GM13977 (cell line): Measurements from ENCODE around the gene ISCA1.
"Not testable (repeated sequence)": the region's sequence is repeated elsewhere in the genome, so short reads cannot be mapped to it uniquely, and the experiment has no call there.

ENCODE experiments used
- DNase-seq: peaks from one replicate; pipeline ENCODE4 v3.0.0; 2012; ENCODE audit warnings: low spot score
- in situ Hi-C: fragments of 300-500 bp; cut with MboI; formaldehyde crosslinking; loops from one replicate; pipeline ENCODE4 v1.12.0; 2022; ENCODE audit warnings: low sequenced_read_pairs, low pct_unique_long_range_greater_than_20kb, mixed read lengths, inconsistent platforms; ENCODE audit not compliant: unreplicated experiment
- TF ChIP-seq, protein P1 (sequence below): IDR thresholded peaks from 2 replicates; pipeline ENCODE4 v1.5.1; 2012; ENCODE audit warnings: mild to moderate bottlenecking, control low read depth; ENCODE audit not compliant: insufficient read depth; ENCODE audit errors: extremely low read depth, missing control alignments

Gene ISCA1

DNA sequence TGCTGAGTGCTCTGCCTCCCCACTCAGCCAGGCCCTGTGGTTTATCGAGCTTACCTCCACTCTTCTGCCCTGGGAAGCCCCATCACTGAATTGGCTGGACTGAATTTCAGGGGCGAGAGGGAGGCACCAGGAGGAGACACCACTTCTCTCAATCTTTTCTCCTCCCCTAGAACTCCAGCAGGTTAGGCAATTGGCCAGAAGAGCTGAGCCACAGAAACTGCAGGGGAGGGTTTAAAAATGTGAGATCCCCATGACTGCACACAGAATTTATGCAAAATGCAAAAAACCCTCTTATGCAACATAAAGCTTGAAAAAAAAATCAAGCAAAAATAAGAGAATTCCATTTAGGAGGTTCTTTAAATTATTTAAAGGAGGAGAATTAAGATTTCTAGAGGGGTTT is 42.0 kb upstream of the ISCA1 start:
- DNase-seq, result no peak
- in situ Hi-C loops, result no loop called here
- TF ChIP-seq, protein P1, sequence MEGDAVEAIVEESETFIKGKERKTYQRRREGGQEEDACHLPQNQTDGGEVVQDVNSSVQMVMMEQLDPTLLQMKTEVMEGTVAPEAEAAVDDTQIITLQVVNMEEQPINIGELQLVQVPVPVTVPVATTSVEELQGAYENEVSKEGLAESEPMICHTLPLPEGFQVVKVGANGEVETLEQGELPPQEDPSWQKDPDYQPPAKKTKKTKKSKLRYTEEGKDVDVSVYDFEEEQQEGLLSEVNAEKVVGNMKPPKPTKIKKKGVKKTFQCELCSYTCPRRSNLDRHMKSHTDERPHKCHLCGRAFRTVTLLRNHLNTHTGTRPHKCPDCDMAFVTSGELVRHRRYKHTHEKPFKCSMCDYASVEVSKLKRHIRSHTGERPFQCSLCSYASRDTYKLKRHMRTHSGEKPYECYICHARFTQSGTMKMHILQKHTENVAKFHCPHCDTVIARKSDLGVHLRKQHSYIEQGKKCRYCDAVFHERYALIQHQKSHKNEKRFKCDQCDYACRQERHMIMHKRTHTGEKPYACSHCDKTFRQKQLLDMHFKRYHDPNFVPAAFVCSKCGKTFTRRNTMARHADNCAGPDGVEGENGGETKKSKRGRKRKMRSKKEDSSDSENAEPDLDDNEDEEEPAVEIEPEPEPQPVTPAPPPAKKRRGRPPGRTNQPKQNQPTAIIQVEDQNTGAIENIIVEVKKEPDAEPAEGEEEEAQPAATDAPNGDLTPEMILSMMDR, result no peak

DNA sequence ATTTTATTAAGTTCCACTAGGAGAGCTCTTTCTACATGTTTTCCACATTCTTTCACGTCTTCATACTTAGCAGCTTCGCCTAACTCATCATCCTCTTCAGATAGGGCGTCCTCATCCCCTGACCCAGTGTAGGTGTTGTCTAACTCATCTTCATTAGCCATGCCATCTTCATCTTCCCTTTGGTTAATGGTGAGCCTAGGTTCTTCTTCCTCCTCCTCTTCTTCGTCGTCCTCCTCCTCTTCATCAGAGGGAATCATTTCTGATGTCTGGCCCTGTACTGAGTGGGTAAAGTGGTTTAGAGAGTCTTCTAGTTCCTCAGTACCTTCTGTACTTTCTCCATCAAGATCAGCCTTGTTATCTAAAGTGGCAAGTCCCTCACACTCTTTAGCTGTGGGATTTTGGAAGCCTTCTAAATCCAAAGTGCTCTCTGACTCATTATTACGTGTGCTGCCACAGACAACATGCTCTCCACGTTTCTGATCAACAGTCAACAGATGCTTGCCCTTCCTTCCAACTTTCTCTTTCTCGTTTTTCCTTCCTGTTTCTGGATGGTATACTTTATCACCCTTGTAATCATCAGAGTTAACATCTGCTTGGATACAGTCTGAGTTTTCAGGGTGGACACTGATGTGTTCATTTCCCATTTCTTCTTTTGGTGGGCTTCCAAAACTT is 40.8 kb upstream of the ISCA1 start:
- TF ChIP-seq, protein P1, result no peak
- in situ Hi-C loops, result no loop called here
- no peak for DNase-seq

DNA sequence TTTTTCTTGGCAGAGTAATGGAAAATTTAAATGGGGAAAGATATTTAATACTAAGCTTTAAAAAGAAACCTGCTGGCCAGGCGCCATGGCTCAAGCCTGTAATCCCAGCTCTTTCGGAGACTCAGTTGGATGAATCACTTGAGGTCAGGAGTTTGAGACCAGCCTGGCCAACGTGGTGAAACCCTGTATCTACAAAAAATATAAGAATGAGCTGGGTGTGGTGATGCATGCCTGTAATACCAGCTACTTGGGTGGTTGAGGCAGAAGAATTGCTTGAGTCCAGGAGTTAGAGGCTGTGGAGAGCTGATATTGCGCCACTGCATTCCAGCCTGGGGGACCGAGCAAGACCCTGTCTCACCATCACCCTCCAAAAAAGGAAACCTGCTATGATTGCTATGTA is 39.0 kb upstream of the ISCA1 start:
- in situ Hi-C loops, result no loop called here
- TF ChIP-seq, protein P1, result no peak
- no peak for DNase-seq

DNA sequence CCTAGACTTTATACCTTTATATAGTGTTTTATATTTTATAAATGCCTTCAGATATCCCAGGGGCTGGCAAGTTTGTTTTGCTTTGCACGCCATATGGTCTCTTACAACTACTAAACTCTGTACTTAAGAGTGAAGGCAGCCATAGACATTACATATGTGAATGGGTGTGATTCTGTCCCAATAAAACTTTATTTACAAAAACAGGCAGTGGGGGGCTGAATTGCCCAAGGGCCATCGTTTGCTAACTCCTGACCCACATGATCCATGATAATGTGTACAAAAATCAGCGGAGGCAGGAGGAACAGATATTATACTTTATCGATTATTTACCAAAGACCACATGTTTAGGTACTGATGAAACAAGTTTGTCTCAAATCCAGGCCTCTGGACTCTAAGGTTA is 35.8 kb upstream of the ISCA1 start:
- TF ChIP-seq, protein P1, result no peak
- in situ Hi-C loops, result no loop called here

DNA sequence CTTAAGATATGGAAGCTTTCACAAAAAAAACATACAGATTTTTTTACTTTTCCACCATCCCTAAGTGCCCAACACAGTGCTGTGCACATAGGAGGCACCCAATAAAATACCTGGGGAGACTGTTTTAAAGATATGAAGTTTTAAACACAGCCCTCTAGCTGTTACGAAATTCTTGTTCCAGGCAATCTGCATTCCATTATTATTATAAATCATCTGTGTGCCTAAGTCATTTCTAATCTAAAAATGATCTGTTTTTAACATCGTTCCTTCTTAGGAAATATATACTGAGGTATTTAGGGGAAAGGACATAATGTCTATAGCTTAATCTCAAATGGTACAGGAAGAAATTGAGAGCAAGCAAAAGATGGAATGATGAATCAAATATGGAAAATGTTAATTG is 32.7 kb upstream of the ISCA1 start:
- DNase-seq, result no peak
- TF ChIP-seq, protein P1, result no peak
- in situ Hi-C loops, result no loop called here

More for the DNA sequence above, 35.8 kb upstream of the ISCA1 start:
- DNase-seq, result no peak

DNA sequence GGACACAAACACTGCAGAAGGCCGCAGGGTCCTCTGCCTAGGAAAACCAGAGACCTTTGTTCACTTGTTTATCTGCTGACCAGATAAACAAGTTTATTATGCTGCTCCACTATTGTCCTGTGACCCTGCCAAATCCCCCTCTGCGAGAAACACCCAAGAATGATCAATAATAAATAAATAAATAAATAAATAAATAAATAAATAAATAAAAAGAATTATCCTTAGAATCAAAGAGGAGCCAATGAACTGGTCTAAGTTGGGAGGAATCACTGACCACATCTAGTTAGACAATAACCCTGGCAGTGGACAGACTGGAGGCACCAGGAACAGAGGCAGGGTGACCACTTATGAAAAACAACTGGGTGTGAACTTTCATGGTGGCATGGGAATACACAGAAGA is 30.6 kb upstream of the ISCA1 start:
- DNase-seq, in situ Hi-C loops: not testable (repeated sequence)

DNA sequence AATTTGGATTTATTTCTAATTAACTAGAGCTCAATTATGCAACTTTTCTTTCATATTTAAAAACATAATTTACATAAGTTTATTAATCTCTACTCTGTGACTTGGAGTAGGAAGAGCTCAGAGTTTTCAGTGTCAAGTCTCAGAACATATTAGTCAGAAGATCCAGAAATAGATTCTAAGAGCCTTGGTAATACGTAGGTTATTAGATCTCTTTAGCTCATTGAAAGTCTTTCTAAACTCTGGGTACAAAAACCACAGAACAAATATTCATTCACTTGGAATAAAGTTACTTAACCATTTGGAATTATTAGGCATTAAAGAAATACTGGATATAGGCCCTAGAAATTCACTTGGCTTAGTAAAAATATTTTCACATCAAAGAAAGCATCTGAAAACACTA is 26.3 kb upstream of the ISCA1 start:
- DNase-seq, result no peak
- in situ Hi-C loops, result no loop called here
- TF ChIP-seq, protein P1, result no peak
